ENCODE measurements around the gene EIF4E1B. TPM values are rescaled to one million over a fixed set of nuclear protein-coding genes. Genes with fewer than 3 reads are reported as not detected.

EIF4E1B gene
- total and polyA plus RNA-seq, 2 experiments from 2014 or later, result not detected

GRCh38 chr5:176680226-176680563 is 49.7 kb downstream of the EIF4E1B start:
- no peaks in the 10 kb centered on the region for H3K9me2 ChIP-seq (ENCODE audit: insufficient read depth)
- in situ Hi-C loops (cut with MboI), result no loop called here
- no peaks in the 10 kb centered on the region for H3K36me3 ChIP-seq (ENCODE audit: low read depth)
- H3K9me3 ChIP-seq (ENCODE audit: low read depth), result no peaks in the 10 kb centered on the region
- no peak overlapping the region for H3K4me2 ChIP-seq (ENCODE audit: unreplicated experiment)
- H2AFZ ChIP-seq, result 0 out of 2 replicates have a peak overlapping the region, but pooled peaks have one; percentile 45
- H3K4me3 ChIP-seq, result no peak overlapping the region
- H3K27ac ChIP-seq, result no peak overlapping the region
- H3K79me2 ChIP-seq (ENCODE audit: insufficient read depth), result no peaks in the 10 kb centered on the region
- peak; percentile 14 for DNase-seq
- peaks cover 47% of the 10 kb centered on the region for H3K27me3 ChIP-seq (replicated peaks; ENCODE audit: insufficient read depth)
- no peaks in the 10 kb centered on the region for H3F3A ChIP-seq (ENCODE audit: insufficient read depth)
- 8 to 9% methylated on average over 27 to 33 of the region's 33 CpGs for WGBS, 2 experiments (ENCODE audit: low coverage in 1 of 2, low lambda C conversion rate in 2 of 2, missing lambda C conversion rate in 2 of 2)
- no peak overlapping the region for H3K9ac ChIP-seq
- no peaks in the 10 kb centered on the region for H4K20me1 ChIP-seq (ENCODE audit: insufficient read depth)
- TF ChIP-seq EZH2 (IDR thresholded peaks at IDR 0.05; ENCODE audit: insufficient read depth, poor library complexity, severe bottlenecking), result no peak
- TF ChIP-seq EZH2phosphoT487 (IDR thresholded peaks at IDR 0.05; ENCODE audit: insufficient read depth, low read depth), result no peak
- peaks cover 14% of the 10 kb centered on the region; the same call in 1 of the 2 replicates for H3K4me1 ChIP-seq (ENCODE audit: insufficient read depth)

- peaks cover 59% of the 10 kb centered on the region for H3K27me3 ChIP-seq (replicated peaks; ENCODE audit: insufficient read depth)
- 61 to 68% methylated on average over 5 to 6 of the region's 6 CpGs for WGBS, 2 experiments (ENCODE audit: low coverage in 1 of 2, low lambda C conversion rate in 2 of 2, missing lambda C conversion rate in 2 of 2)
Observed at GRCh38 chr5:176682016-176682531, 51.6 kb downstream of the EIF4E1B start.

GRCh38 chr5:176685010-176685409 is 54.5 kb downstream of the EIF4E1B start:
- Histone ChIP-seq H3K4me3 (no peak overlapping the region), H4K20me1 (ENCODE audit: insufficient read depth) (no peaks in the 10 kb centered on the region), H3K4me1 (ENCODE audit: insufficient read depth) (no peaks in the 10 kb centered on the region), H3K36me3 (ENCODE audit: low read depth) (no peaks in the 10 kb centered on the region), H3F3A (ENCODE audit: insufficient read depth) (no peaks in the 10 kb centered on the region), H3K9me3 (ENCODE audit: low read depth) (no peaks in the 10 kb centered on the region), H3K27ac (no peak overlapping the region), H3K4me2 (ENCODE audit: unreplicated experiment) (no peak overlapping the region), H2AFZ (no peak overlapping the region), H3K79me2 (ENCODE audit: insufficient read depth) (no peaks in the 10 kb centered on the region), H3K9ac (no peak overlapping the region), H3K27me3 (replicated peaks; ENCODE audit: insufficient read depth) (peaks cover 60% of the 10 kb centered on the region), H3K9me2 (ENCODE audit: insufficient read depth) (no peaks in the 10 kb centered on the region)
- DNase-seq, result no peak
- no peak for TF ChIP-seq EZH2 (IDR thresholded peaks at IDR 0.05; ENCODE audit: insufficient read depth, poor library complexity, severe bottlenecking)
- TF ChIP-seq EZH2phosphoT487 (IDR thresholded peaks at IDR 0.05; ENCODE audit: insufficient read depth, low read depth), result no peak
- in situ Hi-C loops (cut with MboI), result no loop called here

More at GRCh38 chr5:176682016-176682531, 51.6 kb downstream of the EIF4E1B start:
- no peaks in the 10 kb centered on the region for H3F3A ChIP-seq (ENCODE audit: insufficient read depth)
- H3K9me3 ChIP-seq (ENCODE audit: low read depth), result no peaks in the 10 kb centered on the region
- H3K4me2 ChIP-seq (ENCODE audit: unreplicated experiment), result no peak overlapping the region
- no peak overlapping the region for H3K4me3 ChIP-seq
- TF ChIP-seq EZH2phosphoT487 (IDR thresholded peaks at IDR 0.05; ENCODE audit: insufficient read depth, low read depth), result no peak
- no peak for TF ChIP-seq EZH2 (IDR thresholded peaks at IDR 0.05; ENCODE audit: insufficient read depth, poor library complexity, severe bottlenecking)
- no peak overlapping the region for H2AFZ ChIP-seq
- DNase-seq, result no peak
- no peak overlapping the region for H3K9ac ChIP-seq
- H4K20me1 ChIP-seq (ENCODE audit: insufficient read depth), result no peaks in the 10 kb centered on the region
- no peaks in the 10 kb centered on the region for H3K79me2 ChIP-seq (ENCODE audit: insufficient read depth)
- H3K4me1 ChIP-seq (ENCODE audit: insufficient read depth), result 0 out of 2 replicates have a peak, but pooled peaks cover under 1% of the 10 kb centered on the region
- no peaks in the 10 kb centered on the region for H3K9me2 ChIP-seq (ENCODE audit: insufficient read depth)
- in situ Hi-C loops (cut with MboI), result no loop called here
- no peaks in the 10 kb centered on the region for H3K36me3 ChIP-seq (ENCODE audit: low read depth)
- no peak overlapping the region for H3K27ac ChIP-seq

GRCh38 chr5:176687247-176687646 is 56.8 kb downstream of the EIF4E1B start:
- Histone ChIP-seq H3K27ac (no peak overlapping the region), H3K36me3 (ENCODE audit: low read depth) (no peaks in the 10 kb centered on the region), H3K4me3 (no peak overlapping the region), H3K9me2 (ENCODE audit: insufficient read depth) (no peaks in the 10 kb centered on the region), H3K79me2 (ENCODE audit: insufficient read depth) (no peaks in the 10 kb centered on the region), H2AFZ (no peak overlapping the region), H4K20me1 (ENCODE audit: insufficient read depth) (no peaks in the 10 kb centered on the region), H3K4me1 (ENCODE audit: insufficient read depth) (no peaks in the 10 kb centered on the region), H3F3A (ENCODE audit: insufficient read depth) (no peaks in the 10 kb centered on the region), H3K4me2 (ENCODE audit: unreplicated experiment) (no peak overlapping the region), H3K9ac (no peak overlapping the region), H3K9me3 (ENCODE audit: low read depth) (no peaks in the 10 kb centered on the region), H3K27me3 (replicated peaks; ENCODE audit: insufficient read depth) (peaks cover 47% of the 10 kb centered on the region)
- 45 to 48% methylated on average over 10 of the region's 10 CpGs for WGBS, 2 experiments (ENCODE audit: low coverage in 1 of 2, low lambda C conversion rate in 2 of 2, missing lambda C conversion rate in 2 of 2)
- DNase-seq, result no peak
- in situ Hi-C loops (cut with MboI), result no loop called here
- no peak for TF ChIP-seq EZH2 (IDR thresholded peaks at IDR 0.05; ENCODE audit: insufficient read depth, poor library complexity, severe bottlenecking)
- TF ChIP-seq EZH2phosphoT487 (IDR thresholded peaks at IDR 0.05; ENCODE audit: insufficient read depth, low read depth), result no peak

GRCh38 chr5:176687881-176688280 is 57.4 kb downstream of the EIF4E1B start:
- Histone ChIP-seq H3K9ac (no peak overlapping the region), H3K27me3 (replicated peaks; ENCODE audit: insufficient read depth) (peaks cover 44% of the 10 kb centered on the region), H3K4me1 (ENCODE audit: insufficient read depth) (no peaks in the 10 kb centered on the region), H3K36me3 (ENCODE audit: low read depth) (no peaks in the 10 kb centered on the region), H3K9me2 (ENCODE audit: insufficient read depth) (no peaks in the 10 kb centered on the region), H4K20me1 (ENCODE audit: insufficient read depth) (no peaks in the 10 kb centered on the region), H3K9me3 (ENCODE audit: low read depth) (no peaks in the 10 kb centered on the region), H3K4me3 (no peak overlapping the region), H3K27ac (no peak overlapping the region), H3F3A (ENCODE audit: insufficient read depth) (no peaks in the 10 kb centered on the region), H3K4me2 (ENCODE audit: unreplicated experiment) (no peak overlapping the region), H2AFZ (no peak overlapping the region), H3K79me2 (ENCODE audit: insufficient read depth) (no peaks in the 10 kb centered on the region)
- no peak for TF ChIP-seq EZH2phosphoT487 (IDR thresholded peaks at IDR 0.05; ENCODE audit: insufficient read depth, low read depth)
- no peak for TF ChIP-seq EZH2 (IDR thresholded peaks at IDR 0.05; ENCODE audit: insufficient read depth, poor library complexity, severe bottlenecking)
- DNase-seq, result no peak
- in situ Hi-C loops (cut with MboI), result no loop called here
- WGBS, 2 experiments (ENCODE audit: low coverage in 1 of 2, low lambda C conversion rate in 2 of 2, missing lambda C conversion rate in 2 of 2), result 75 to 91% methylated on average over 5 of the region's 5 CpGs

All from GM23248 (cell line).